Spleen (tissue), 11 donors: Measurements from ENCODE around the gene NR3C2. TPM values are rescaled to one million over a fixed set of nuclear protein-coding genes. Genes with fewer than 3 reads are reported as not detected.

Experiments
- DNase-seq: peaks from one replicate; pipeline ENCODE4 v3.0.0-alpha.2; 2020
- H3K27ac ChIP-seq, 8 donors: fragments of 200-600 bp; sonication (generic) in 7 of 8; 1 replicate in 4 of 8; 2 replicates in 4 of 8; pipeline versions ENCODE4 v1.5.0 to v1.8.0; 2016 to 2021; ENCODE audit warnings: inconsistent platforms in 4 of 8, mild to moderate bottlenecking in 4 of 8, moderate library complexity in 1 of 8
- H3K27me3 ChIP-seq, 7 donors: fragments of 200-600 bp; sonication (generic) in 6 of 7; replicated peaks in 1 of 7; 1 replicate in 4 of 7; 2 replicates in 3 of 7; pipeline versions ENCODE4 v1.5.0 to v1.8.0; 2016 to 2021; ENCODE audit warnings: inconsistent platforms in 3 of 7, mild to moderate bottlenecking in 1 of 7
- H3K36me3 ChIP-seq, 6 donors: fragments of 200-600 bp; sonication (generic) in 5 of 6; 1 replicate in 4 of 6; 2 replicates in 2 of 6; pipeline versions ENCODE4 v1.5.0 to v1.8.0; 2016 to 2021; ENCODE audit warnings: inconsistent platforms in 2 of 6
- H3K4me1 ChIP-seq, 6 donors: fragments of 200-600 bp; sonication (generic) in 5 of 6; 1 replicate in 3 of 6; 2 replicates in 3 of 6; pipeline versions ENCODE4 v1.5.0 to v1.8.0; 2016 to 2021; ENCODE audit warnings: inconsistent platforms in 3 of 6
- H3K4me3 ChIP-seq, 8 donors: fragments of 200-600 bp; sonication (generic) in 7 of 8; 1 replicate in 4 of 8; 2 replicates in 4 of 8; pipeline versions ENCODE4 v1.5.0 to v1.8.0; 2016 to 2021; ENCODE audit warnings: inconsistent platforms in 4 of 8, mild to moderate bottlenecking in 4 of 8, moderate library complexity in 2 of 8
- H3K9me3 ChIP-seq, 8 donors: fragments of 200-600 bp; sonication (generic) in 7 of 8; 1 replicate in 4 of 8; 2 replicates in 4 of 8; pipeline versions ENCODE4 v1.5.0 to v1.8.0; 2016 to 2021; ENCODE audit warnings: inconsistent platforms in 4 of 8
- CTCF ChIP-seq, 11 experiments: fragments of 200-600 bp in 7 of 11; fragments of 450-650 bp in 4 of 11; sonication (generic) in 4 of 11; IDR thresholded peaks in 8 of 11; conservative IDR thresholded peaks in 3 of 11; 1 replicate in 7 of 11; 2 replicates in 4 of 11; pipeline versions ENCODE4 v1.4.0 to v1.8.0; 2016 to 2021; ENCODE audit warnings: antibody characterized with exemption in 11 of 11, inconsistent platforms in 4 of 11, mild to moderate bottlenecking in 1 of 11
- POLR2A ChIP-seq, 3 donors: fragments of 450-650 bp; IDR thresholded peaks; one replicate each; pipeline ENCODE4 v1.5.1; 2017; ENCODE audit warnings: antibody characterized with exemption in 3 of 3, mild to moderate bottlenecking in 1 of 3
- POLR2AphosphoS5 ChIP-seq, 3 donors: sonication (generic); formaldehyde crosslinking; IDR thresholded peaks; one replicate each; pipeline ENCODE4 v1.5.1; 2017; ENCODE audit warnings: antibody characterized with exemption in 3 of 3
- WGBS, 5 donors: extraction: QIAGEN DNeasy Blood & Tissue Kit in 3 of 5; methylation state at CpG; one replicate each; pipeline versions ENCODE4 v1.1.5 to v1.1.7; 2013 to 2018; 5-methylcytosine and 5-hydroxymethylcytosine counted together
- intact Hi-C: fragments of 100-400 bp; cut with DNase I; formaldehyde crosslinking; loops from one replicate; pipeline ENCODE4 v1.15.0; 2023; ENCODE audit warnings: low total_unique reads
- polyA plus RNA-seq, 3 donors: library from polyadenylated mRNA; stranded (reverse); fragments of 200-250 nt; gene quantifications; one replicate each; pipeline ENCODE4 v1.2.1, GENCODE V29; 2013
- total RNA-seq, 7 donors: library from RNA; depleted of rRNA in 3 of 7; stranded (reverse); fragments of >200 nt in 3 of 7; fragmentation: NEBNext Ultra II Directional in 4 of 7; extraction: Animal tissue kit (Norgen Biotek cat#: 25700) in 4 of 7; gene quantifications; one replicate each; pipeline versions ENCODE4 v1.1.0 to v1.2.1, GENCODE V29; 2016 to 2021
- donor health status: healthy with polysubstance abuse.
- donor health status: DM: no; HTN: no; CAD: no; lungs with moderate emphysema.
- donor health status: DM: no; HTN: no; CAD: no.
- donor health status: Bipolar disorder and iron deficiency.
- donor health status: healthy.
- donor health status: DM: no; HTN: no; CAD: no.
- donor health status: DM: yes; HTN: yes; CAD: no.

Gene NR3C2
- total and polyA plus RNA-seq, 10 donors, result 1.2 to 25.9 (median 16.2) TPM

GRCh38 chr4:148238086-148238485, 204.1 kb downstream of the NR3C2 start:
- H3K27ac ChIP-seq, result no peak overlapping the region
- intact Hi-C loops, result no loop called here
- WGBS, 5 donors, result 74 to 87% (median 81%) methylated on average over 3 of the region's 3 CpGs
- no peaks in the 10 kb centered on the region for H3K27me3 ChIP-seq
- no peaks in the 10 kb centered on the region for H3K36me3 ChIP-seq
- H3K4me3 ChIP-seq, result no peak overlapping the region
- DNase-seq, result no peak
- TF ChIP-seq CTCF (IDR thresholded peaks at IDR 0.05 in 8 of 11, conservative IDR thresholded peaks at IDR 0.05 in 3 of 11) (no peak), POLR2A (IDR thresholded peaks at IDR 0.05) (no peak), POLR2AphosphoS5 (IDR thresholded peaks at IDR 0.05) (no peak)
- H3K4me1 ChIP-seq, result no peaks in the 10 kb centered on the region
- H3K9me3 ChIP-seq, result no peaks in the 10 kb centered on the region

GRCh38 chr4:148235809-148236208, 206.4 kb downstream of the NR3C2 start:
- H3K4me1 ChIP-seq, result no peaks in the 10 kb centered on the region
- no peak overlapping the region for H3K27ac ChIP-seq
- TF ChIP-seq POLR2A (IDR thresholded peaks at IDR 0.05), result no peak
- no peak for TF ChIP-seq CTCF (IDR thresholded peaks at IDR 0.05 in 8 of 11, conservative IDR thresholded peaks at IDR 0.05 in 3 of 11)
- no peak for TF ChIP-seq POLR2AphosphoS5 (IDR thresholded peaks at IDR 0.05)
- H3K36me3 ChIP-seq, result no peaks in the 10 kb centered on the region
- no peak for DNase-seq
- intact Hi-C loops, result no loop called here
- peaks cover 0 to 6% (median 0%) of the 10 kb centered on the region in 8 donors for H3K9me3 ChIP-seq
- WGBS, 5 donors, result 90 to 97% (median 95%) methylated on average over 3 of the region's 3 CpGs
- no peak overlapping the region for H3K4me3 ChIP-seq
- H3K27me3 ChIP-seq, result no peaks in the 10 kb centered on the region

- H3K9me3 ChIP-seq, result peaks cover 0 to 6% (median 0%) of the 10 kb centered on the region in 8 donors
- WGBS, 5 donors, result 81 to 100% (median 93%) methylated on average over 1 of the region's 1 CpG
- no peaks in the 10 kb centered on the region for H3K36me3 ChIP-seq
- H3K4me1 ChIP-seq, result no peaks in the 10 kb centered on the region
- DNase-seq, result no peak
- H3K27ac ChIP-seq, result no peak overlapping the region
- no peaks in the 10 kb centered on the region for H3K27me3 ChIP-seq
- no peak for TF ChIP-seq POLR2AphosphoS5 (IDR thresholded peaks at IDR 0.05)
- intact Hi-C loops, result no loop called here
- no peak overlapping the region for H3K4me3 ChIP-seq
Observed at GRCh38 chr4:148229798-148230197, 212.4 kb downstream of the NR3C2 start.

GRCh38 chr4:148229028-148229427, 213.2 kb downstream of the NR3C2 start:
- TF ChIP-seq POLR2AphosphoS5 (IDR thresholded peaks at IDR 0.05), result no peak
- TF ChIP-seq POLR2A (IDR thresholded peaks at IDR 0.05), result no peak
- DNase-seq, result no peak
- no peak overlapping the region for H3K4me3 ChIP-seq
- no peak overlapping the region for H3K27ac ChIP-seq
- peaks cover 0 to 6% (median 0%) of the 10 kb centered on the region in 8 donors for H3K9me3 ChIP-seq
- H3K4me1 ChIP-seq, result no peaks in the 10 kb centered on the region
- WGBS, 5 donors, result 87 to 99% (median 93%) methylated on average over 4 of the region's 4 CpGs
- H3K36me3 ChIP-seq, result no peaks in the 10 kb centered on the region
- intact Hi-C loops, result no loop called here
- H3K27me3 ChIP-seq, result no peaks in the 10 kb centered on the region

- DNase-seq, result no peak
- Histone ChIP-seq H3K4me1 (no peaks in the 10 kb centered on the region), H3K27ac (no peak overlapping the region), H3K27me3 (no peaks in the 10 kb centered on the region), H3K4me3 (no peak overlapping the region), H3K36me3 (no peaks in the 10 kb centered on the region), H3K9me3 (peaks cover 0 to 1% (median 0%) of the 10 kb centered on the region in 8 donors)
- TF ChIP-seq POLR2AphosphoS5 (IDR thresholded peaks at IDR 0.05), result no peak
- TF ChIP-seq CTCF (IDR thresholded peaks at IDR 0.05 in 8 of 11, conservative IDR thresholded peaks at IDR 0.05 in 3 of 11), result no peak
- no peak for TF ChIP-seq POLR2A (IDR thresholded peaks at IDR 0.05)
- 91 to 96% (median 94%) methylated on average over 5 of the region's 5 CpGs for whole genome bisulfite sequencing, 5 donors
- intact Hi-C loops, result no loop called here
Observed at GRCh38 chr4:148227147-148227546, 215.1 kb downstream of the NR3C2 start.
